GM23248 (cell line): ENCODE data around the gene SYMPK. TPM values are rescaled to one million over a fixed set of nuclear protein-coding genes. Genes with fewer than 3 reads are reported as not detected.
"Not testable (repeated sequence)": the region's sequence is repeated elsewhere in the genome, so short reads cannot be mapped to it uniquely, and the experiment has no call there.

Source experiments
- DNase-seq: peaks from one replicate; pipeline ENCODE4 v3.0.0-alpha.2; 2015
- H2AFZ ChIP-seq: fragments of 200-600 bp; sonication (generic); 2 replicates; pipeline ENCODE4 v1.6.1; 2016; ENCODE audit warnings: antibody characterized with exemption
- H3F3A ChIP-seq: fragments of 200-600 bp; sonication (generic); 2 replicates; pipeline ENCODE4 v1.6.1; 2016; ENCODE audit warnings: mild to moderate bottlenecking, antibody characterized with exemption, mixed run types; ENCODE audit not compliant: insufficient read depth
- H3K27ac ChIP-seq: fragments of 200-600 bp; sonication (generic); 2 replicates; pipeline ENCODE4 v1.5.1; 2016; ENCODE audit warnings: mild to moderate bottlenecking
- H3K27me3 ChIP-seq: fragments of 200-600 bp; sonication (generic); replicated peaks from 2 replicates; pipeline ENCODE4 v1.6.1; 2016; ENCODE audit warnings: mild to moderate bottlenecking; ENCODE audit not compliant: insufficient read depth
- H3K36me3 ChIP-seq: fragments of 200-600 bp; sonication (generic); 2 replicates; pipeline ENCODE4 v1.6.1; 2016; ENCODE audit warnings: low read depth, mild to moderate bottlenecking
- H3K4me1 ChIP-seq: fragments of 200-600 bp; sonication (generic); 2 replicates; pipeline ENCODE4 v1.6.1; 2016; ENCODE audit warnings: mild to moderate bottlenecking; ENCODE audit not compliant: insufficient read depth
- H3K4me2 ChIP-seq: fragments of 200-600 bp; sonication (generic); one replicate; pipeline ENCODE4 v1.6.1; 2016; ENCODE audit warnings: mild to moderate bottlenecking; ENCODE audit not compliant: unreplicated experiment
- H3K4me3 ChIP-seq: fragments of 200-600 bp; sonication (generic); 2 replicates; pipeline ENCODE4 v1.5.1; 2016; ENCODE audit warnings: mild to moderate bottlenecking
- H3K79me2 ChIP-seq: fragments of 200-600 bp; sonication (generic); 2 replicates; pipeline ENCODE4 v1.6.1; 2016; ENCODE audit warnings: mild to moderate bottlenecking; ENCODE audit not compliant: insufficient read depth
- H3K9ac ChIP-seq: fragments of 200-600 bp; sonication (generic); 2 replicates; pipeline ENCODE4 v1.6.1; 2016; ENCODE audit warnings: mild to moderate bottlenecking
- H3K9me2 ChIP-seq: fragments of 200-600 bp; sonication (generic); 2 replicates; pipeline ENCODE4 v1.6.1; 2016; ENCODE audit warnings: mixed run types, mild to moderate bottlenecking, moderate library complexity; ENCODE audit not compliant: insufficient read depth
- H3K9me3 ChIP-seq: fragments of 200-600 bp; sonication (generic); one replicate; pipeline ENCODE4 v1.6.1; 2017; ENCODE audit warnings: low read depth
- H4K20me1 ChIP-seq: fragments of 200-600 bp; sonication (generic); 2 replicates; pipeline ENCODE4 v1.6.0; 2016; ENCODE audit not compliant: insufficient read depth
- EZH2 ChIP-seq: fragments of 200-600 bp; sonication (generic); IDR thresholded peaks from 2 replicates; pipeline ENCODE4 v1.6.1; 2018; ENCODE audit warnings: antibody characterized with exemption, mild to moderate bottlenecking; ENCODE audit not compliant: insufficient read depth, poor library complexity, severe bottlenecking
- EZH2phosphoT487 ChIP-seq: fragments of 200-600 bp; sonication (generic); IDR thresholded peaks from 2 replicates; pipeline ENCODE4 v1.6.1; 2018; ENCODE audit warnings: antibody characterized with exemption, moderate library complexity, mild to moderate bottlenecking, low read depth; ENCODE audit not compliant: insufficient read depth
- WGBS, 2 experiments: methylation state at CpG; one replicate each; pipeline ENCODE4 v1.1.6; 2015 to 2017; ENCODE audit warnings: low lambda C conversion rate in 2 of 2, low coverage in 1 of 2; ENCODE audit errors: missing lambda C conversion rate in 2 of 2; 5-methylcytosine and 5-hydroxymethylcytosine counted together
- in situ Hi-C: fragments of 300-500 bp; cut with MboI; formaldehyde crosslinking; loops from 2 replicates; pipeline ENCODE4 v1.15.0; 2020
- polyA plus RNA-seq: library from polyadenylated mRNA; unstranded; fragments of >200 nt; fragmentation: Nextera tagmentation; extraction: Ambion mirVana; gene quantifications from 2 replicates; pipeline ENCODE4 v1.2.1, GENCODE V29; 2016
- total RNA-seq: library from RNA; depleted of rRNA; stranded (reverse); fragments of >200 nt; shearing (Covaris generic); gene quantifications from 2 replicates; pipeline ENCODE4 v1.2.3, GENCODE V29; 2014

Gene SYMPK
- total and polyA plus RNA-seq, 2 experiments from 2014 or later = 17.8 to 28.1 TPM

DNA sequence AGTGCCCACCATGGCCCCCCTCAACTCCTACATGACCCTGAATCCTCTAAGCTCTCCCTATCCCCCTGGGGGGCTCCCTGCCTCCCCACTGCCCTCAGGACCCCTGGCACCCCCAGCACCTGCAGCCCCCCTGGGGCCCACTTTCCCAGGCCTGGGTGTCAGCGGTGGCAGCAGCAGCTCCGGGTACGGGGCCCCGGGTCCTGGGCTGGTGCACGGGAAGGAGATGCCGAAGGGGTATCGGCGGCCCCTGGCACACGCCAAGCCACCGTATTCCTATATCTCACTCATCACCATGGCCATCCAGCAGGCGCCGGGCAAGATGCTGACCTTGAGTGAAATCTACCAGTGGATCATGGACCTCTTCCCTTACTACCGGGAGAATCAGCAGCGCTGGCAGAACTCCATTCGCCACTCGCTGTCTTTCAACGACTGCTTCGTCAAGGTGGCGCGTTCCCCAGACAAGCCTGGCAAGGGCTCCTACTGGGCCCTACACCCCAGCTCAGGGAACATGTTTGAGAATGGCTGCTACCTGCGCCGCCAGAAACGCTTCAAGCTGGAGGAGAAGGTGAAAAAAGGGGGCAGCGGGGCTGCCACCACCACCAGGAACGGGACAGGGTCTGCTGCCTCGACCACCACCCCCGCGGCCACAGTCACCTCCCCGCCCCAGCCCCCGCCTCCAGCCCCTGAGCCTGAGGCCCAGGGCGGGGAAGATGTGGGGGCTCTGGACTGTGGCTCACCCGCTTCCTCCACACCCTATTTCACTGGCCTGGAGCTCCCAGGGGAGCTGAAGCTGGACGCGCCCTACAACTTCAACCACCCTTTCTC, 9.4 kb upstream of the SYMPK start:
- Histone ChIP-seq H3K27ac (no peak overlapping the region), H3K36me3 (no peaks in the 10 kb centered on the region), H3K79me2 (no peaks in the 10 kb centered on the region), H3K4me2 (no peak overlapping the region), H3K4me1 (no peaks in the 10 kb centered on the region), H3K9ac (no peak overlapping the region), H3F3A (no peaks in the 10 kb centered on the region), H2AFZ (no peak overlapping the region), H3K9me3 (no peaks in the 10 kb centered on the region), H4K20me1 (no peaks in the 10 kb centered on the region), H3K4me3 (no peak overlapping the region), H3K9me2 (no peaks in the 10 kb centered on the region), H3K27me3 (no peaks in the 10 kb centered on the region)
- TF ChIP-seq EZH2phosphoT487 (no peak), EZH2 (no peak)
- in situ Hi-C loops = no loop called here
- 86 to 87% methylated on average over 25 to 34 of the region's 34 CpGs for WGBS, 2 experiments
- DNase-seq = no peak

DNA sequence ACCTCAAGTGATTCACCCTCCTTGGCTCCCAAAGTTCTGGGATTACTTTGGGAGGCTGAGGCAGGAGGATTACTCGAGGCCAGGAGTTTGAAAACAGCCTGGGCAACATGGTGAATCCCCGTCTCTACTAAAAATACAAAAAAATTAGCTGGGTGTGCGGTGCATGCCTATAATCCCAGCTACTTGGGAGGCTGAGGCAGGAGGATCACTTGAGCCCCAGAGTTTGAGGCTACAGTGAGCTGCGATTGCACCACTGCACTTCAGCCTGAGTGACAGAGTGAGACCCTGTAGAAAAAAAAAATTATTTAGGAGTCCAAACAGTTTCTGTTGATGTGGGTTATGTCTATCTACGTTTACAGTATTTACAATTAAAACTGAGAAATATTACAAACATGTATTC, 7.9 kb upstream of the SYMPK start:
- in situ Hi-C loops = no loop called here
- no peaks in the 10 kb centered on the region for H3K9me3 ChIP-seq
- WGBS, 2 experiments = 67 to 75% methylated on average over 5 of the region's 5 CpGs

DNA sequence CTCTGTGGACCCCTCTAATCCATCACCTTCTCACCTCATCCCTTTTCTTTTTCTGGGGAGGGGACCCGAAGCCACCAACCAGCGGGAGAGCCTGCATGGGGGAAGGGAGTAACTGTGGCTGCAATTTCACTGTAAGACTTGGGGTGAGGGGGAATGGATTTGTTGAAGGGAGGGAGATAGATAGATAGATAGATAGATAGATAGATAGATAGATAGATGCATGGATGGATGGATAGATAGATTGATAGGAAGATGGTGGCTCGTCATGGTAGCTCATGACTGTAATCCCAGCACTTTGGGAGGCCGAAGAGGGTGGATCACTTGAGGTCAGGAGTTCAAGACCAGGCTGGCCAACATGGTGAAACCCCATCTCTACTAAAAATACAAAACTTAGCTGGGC, 4.3 kb upstream of the SYMPK start:
- H3K4me1 ChIP-seq, H3K27ac ChIP-seq, H3K9ac ChIP-seq, H3K36me3 ChIP-seq, H3K4me2 ChIP-seq, H3K9me2 ChIP-seq, in situ Hi-C loops, DNase-seq, H4K20me1 ChIP-seq, H3K79me2 ChIP-seq, H3K4me3 ChIP-seq, H2AFZ ChIP-seq, H3K9me3 ChIP-seq, H3F3A ChIP-seq: not testable (repeated sequence)
- H3K27me3 ChIP-seq = peaks cover 27% of the 10 kb centered on the region
- WGBS, 2 experiments = 91 to 92% methylated on average over 4 of the region's 4 CpGs

More for the DNA sequence above, 7.9 kb upstream of the SYMPK start:
- Histone ChIP-seq H3K9ac (no peak overlapping the region), H3K4me3 (no peak overlapping the region), H3F3A (no peaks in the 10 kb centered on the region), H3K4me1 (no peaks in the 10 kb centered on the region), H3K36me3 (no peaks in the 10 kb centered on the region), H3K79me2 (no peaks in the 10 kb centered on the region), H3K27me3 (peaks cover 8% of the 10 kb centered on the region), H3K27ac (no peak overlapping the region), H3K9me2 (no peaks in the 10 kb centered on the region), H3K4me2 (no peak overlapping the region), H2AFZ (no peak overlapping the region), H4K20me1 (no peaks in the 10 kb centered on the region)
- no peak for DNase-seq
- TF ChIP-seq EZH2phosphoT487 (no peak), EZH2 (no peak)

DNA sequence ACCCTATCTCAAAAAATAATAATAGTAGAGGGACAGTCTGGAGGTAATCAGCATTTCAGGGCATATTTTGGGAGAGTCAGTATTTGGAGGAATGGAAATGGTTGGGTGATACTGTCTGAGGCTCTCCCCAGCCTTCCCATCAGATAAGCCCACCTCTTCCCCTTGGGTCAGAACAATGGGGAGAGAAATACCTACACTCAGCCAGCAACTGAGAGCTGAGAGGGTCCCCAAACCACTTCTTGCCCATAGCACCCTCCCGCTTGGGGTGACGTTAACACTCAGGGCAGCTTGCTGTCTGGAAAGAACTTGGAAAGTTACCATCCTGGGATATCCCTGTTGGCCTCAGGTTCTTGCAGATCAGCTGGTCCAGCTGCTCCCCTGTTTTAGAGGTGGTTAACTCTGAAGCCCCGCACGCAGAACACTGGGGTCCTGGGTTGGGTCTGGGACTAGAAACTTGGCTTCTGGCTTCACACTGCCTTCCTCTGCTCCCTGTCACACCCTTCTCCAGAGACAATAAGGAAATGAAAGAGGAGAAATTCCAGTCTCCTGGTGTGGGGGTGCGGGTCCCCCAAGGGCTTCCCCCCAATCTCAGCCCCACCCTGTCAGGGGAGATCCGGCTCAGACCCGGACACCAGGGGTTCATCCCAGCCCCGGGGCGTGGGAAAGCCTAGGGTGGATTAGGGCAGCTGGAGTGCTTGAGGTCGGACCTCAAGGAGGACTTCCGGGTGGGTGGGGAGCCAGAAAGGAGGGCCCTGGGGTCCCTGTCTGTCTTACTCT, 3.6 kb upstream of the SYMPK start:
- no peaks in the 10 kb centered on the region for H3K9me3 ChIP-seq
- H4K20me1 ChIP-seq = no peaks in the 10 kb centered on the region
- in situ Hi-C loops = no loop called here
- H3K36me3 ChIP-seq = no peaks in the 10 kb centered on the region
- H3K27ac ChIP-seq = no peak overlapping the region
- H3K9ac ChIP-seq = no peak overlapping the region
- DNase-seq = no peak
- peaks cover 27% of the 10 kb centered on the region for H3K27me3 ChIP-seq
- WGBS, 2 experiments = 50 to 71% methylated on average over 7 to 11 of the region's 11 CpGs
- peaks cover 10% of the 10 kb centered on the region; the same call in 1 of the 2 replicates for H3F3A ChIP-seq
- H2AFZ ChIP-seq = no peak overlapping the region
- H3K4me2 ChIP-seq = no peak overlapping the region
- no peak for TF ChIP-seq EZH2phosphoT487
- no peak for TF ChIP-seq EZH2
- H3K4me3 ChIP-seq = no peak overlapping the region
- peaks cover 10% of the 10 kb centered on the region for H3K79me2 ChIP-seq
- H3K4me1 ChIP-seq = peaks cover 4% of the 10 kb centered on the region; the same call in 1 of the 2 replicates
- no peaks in the 10 kb centered on the region for H3K9me2 ChIP-seq
